Activated T-cell treated with anti-CD3 and anti-CD28 coated beads for 4 hours (primary cell): ENCODE data around the gene DSTN.

Experiments
- DNase-seq: peaks from one replicate; pipeline ENCODE4 v3.0.0-alpha.2; 2020

DSTN gene

DNA sequence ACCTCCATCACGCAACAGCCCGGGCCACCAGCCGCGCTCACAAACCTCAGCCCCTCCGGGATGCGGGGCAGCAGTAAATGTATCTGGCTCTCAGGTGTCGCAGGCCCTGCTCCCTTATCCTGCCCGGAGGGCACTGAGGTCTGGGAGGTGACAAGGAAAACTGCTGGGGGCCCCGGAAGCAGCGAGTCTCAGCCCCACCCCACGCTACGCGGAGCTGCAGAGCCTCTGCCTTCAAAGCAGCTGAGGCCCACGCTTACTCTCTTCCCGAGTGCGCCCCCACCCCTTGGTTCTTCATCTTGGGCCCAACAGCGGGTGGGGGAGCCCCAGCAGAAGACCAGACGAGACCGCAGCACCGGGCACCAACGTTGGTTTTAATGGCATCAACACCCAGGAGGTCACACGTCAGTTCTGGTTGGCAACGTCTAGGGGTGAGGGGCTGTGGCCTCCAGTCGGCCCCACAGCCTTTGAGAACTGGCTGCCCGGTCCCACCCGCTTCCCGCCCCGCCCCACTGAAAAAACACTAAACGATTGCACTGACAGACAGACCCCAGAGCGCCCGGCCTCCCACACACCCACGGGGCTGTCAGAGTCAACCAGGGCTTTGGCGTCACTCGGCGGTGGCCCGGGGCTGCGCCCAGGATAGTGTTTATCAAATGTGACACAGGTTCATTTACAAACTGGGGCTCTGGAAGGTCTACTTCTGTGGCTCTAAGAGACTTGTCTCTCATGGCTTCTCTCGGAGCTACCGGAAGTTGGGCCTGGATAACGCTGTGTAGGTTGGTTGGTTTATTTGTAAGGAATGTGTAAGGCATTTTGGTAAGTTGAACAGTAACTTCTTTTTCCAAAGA lies 43.7 kb downstream of the DSTN start:
- DNase-seq = no peak

DNA sequence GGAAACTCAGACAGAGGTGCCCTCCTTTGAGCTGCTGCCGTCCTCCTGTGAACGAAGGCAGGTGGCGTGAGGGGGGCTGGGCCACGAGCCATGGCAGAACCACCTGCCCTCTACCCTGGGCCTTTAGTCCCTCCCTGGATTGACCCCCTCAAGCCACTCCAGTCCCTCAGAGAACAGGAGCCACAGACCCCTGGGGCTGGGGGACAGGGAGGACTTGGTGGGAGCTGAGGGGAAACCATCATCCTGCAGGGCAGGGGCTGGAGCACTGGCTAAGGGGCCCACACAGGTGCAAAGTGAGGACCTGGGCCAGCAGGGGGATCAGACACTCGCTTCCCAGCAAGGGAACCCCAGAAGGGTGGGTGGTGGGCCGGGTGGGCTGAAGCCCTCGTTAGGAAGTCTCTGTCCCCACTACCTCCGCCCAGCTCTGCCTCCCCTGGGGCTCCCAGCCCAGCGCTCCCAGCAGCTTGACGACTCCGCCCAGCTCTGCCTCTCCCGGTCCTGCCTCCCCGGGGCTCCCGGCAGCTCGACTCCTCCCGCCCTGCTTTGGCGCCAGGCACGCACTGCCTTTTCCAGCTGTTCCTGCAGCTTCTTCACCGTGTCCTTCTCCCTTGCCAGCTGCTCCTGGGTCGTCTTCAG lies 44.4 kb downstream of the DSTN start:
- no peak for DNase-seq

DNA sequence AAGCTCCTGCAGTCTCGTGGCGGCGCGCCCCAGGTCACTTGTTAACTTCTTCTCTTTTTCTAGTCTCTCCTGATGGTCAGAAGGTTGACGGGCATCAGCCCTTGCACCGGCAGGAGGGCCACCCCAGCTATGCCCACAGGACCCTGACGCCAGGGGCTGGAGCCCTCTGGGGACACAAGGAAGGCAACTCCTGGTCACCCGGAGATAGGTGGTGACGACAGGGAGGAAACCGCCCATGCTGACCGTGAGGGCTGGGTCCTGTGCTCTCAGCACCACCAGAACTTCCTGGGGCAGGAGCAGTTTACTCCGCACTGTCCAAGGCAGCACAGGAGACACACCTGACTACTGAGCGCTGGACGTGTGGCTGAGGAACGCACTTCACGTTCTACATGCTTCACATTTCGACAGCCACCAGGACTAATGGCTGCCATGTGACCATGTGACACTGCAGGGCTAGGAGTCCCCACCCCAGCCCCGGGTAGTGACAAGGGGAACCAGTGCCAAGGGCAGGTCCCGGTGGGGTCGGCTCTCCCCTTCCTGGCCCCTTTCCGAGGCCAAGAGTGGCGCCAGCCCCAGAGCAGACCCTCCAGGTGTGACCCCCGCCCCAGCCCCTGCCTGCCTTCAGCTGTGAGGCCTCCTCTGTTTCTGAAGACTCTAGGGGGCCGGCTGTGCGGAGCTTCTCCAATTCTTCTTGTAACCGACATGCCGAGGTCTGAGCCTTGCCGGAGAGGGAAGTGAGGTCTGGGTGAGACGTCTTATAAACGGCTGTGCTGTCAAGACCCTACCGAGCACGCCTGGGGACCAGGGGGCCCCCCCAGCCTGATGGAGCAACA lies 45.2 kb downstream of the DSTN start:
- DNase-seq = no peak

DNA sequence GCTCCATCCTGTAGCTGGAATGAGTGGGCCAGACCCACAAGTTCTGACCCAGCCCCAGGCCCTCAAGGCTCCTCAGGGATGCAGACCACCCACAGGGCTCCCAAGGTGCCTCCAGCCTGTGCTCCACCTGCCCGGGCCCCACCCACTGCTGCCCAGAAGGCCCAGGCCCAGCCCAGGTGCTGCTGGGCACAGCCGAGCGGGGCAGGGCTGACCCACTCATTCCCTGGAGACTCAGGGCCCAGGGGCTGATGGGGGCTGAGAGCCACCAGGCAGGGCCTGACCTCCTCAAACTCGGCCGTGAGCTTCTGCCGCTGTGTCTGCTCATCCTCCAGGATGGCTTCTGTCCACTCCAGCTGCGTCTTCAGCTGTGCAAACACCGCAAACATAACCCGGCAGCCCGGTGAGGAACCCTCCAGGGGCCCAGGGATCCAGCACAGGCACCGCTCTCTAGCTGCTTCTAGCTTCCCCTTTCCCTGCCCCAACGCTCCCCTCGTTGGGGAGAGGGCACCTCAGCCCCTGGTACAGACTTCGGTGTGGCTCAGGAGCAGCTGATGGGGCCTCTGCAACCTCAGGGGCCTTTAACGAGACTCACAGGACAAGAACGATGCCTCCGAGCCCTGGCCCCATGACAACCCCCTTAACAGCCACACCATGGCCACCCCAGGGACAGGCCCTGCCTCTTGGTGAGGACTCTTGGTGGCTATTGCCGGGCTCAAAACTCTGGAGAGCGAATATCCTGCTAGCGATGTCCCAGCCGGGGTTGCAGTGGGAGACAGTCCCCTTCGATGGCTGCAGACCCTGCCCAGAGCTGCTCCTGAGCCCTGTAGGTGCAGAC lies 46.0 kb downstream of the DSTN start:
- no peak for DNase-seq

DNA sequence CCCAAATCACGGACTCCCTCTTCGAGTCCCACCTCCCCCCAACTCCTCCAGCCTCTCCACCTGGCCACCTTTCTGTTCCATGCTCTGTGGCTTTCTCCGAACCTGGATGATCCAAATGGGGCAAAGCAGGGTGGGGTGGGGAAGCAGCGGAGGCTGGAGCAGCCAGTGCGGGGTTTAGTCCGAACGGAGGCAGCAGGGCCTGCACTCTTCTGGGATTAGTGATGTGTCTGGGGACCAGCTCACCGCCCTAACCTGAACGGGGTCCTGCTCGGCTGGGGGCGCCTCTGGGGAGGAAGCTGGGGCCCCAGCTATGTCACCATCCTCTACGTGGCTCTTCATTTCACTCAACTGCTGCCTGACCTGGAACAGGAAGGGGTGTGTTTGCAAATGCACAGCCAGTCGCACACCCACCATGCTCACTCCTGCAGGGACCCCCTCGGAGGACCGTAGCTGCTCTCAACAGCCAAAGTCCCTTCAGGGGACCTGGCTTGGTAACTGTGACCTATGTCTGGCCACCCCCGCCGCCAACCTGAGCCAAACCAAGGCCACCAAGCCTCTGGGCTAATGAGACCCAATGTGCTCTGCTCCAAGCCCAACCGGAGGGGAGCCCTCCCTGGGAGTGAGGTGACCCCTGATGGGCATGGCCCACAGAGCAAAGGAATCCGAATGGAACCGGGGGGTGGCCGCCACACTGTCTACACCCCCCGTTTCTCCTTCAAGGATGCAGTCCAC lies 46.8 kb downstream of the DSTN start:
- DNase-seq = no peak

DNA sequence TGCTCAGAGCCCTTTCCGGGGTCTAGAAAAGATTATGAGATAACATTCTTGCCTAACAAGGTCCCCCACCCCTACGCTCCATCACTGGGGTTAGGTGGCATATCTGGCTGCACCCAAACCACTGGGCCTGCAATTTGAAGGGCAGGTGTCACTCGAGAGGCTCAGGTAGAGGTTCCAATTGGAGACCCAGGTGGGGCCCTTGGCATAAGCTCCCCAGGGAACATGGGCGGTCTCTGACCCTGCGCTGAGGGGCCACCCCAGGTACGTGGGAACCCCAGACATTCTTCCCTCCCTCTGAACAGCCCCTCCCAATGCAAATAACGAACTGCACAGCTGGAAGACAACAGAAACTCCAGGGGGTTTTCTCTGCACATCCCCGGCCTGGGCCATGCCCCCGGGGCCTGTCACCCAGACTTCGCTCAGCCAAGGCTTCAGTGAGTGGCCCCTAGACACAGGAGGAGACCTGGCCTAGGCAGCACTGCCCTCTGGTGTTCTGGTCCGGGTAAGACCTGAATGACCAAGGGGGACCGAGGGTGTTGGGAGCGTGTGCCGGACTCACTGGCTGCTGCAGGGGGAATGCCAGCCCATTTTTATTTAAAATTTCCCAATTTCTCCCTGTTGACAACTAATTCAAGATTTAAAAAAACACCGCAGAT lies 47.5 kb downstream of the DSTN start:
- peak; percentile 27 for DNase-seq

DNA sequence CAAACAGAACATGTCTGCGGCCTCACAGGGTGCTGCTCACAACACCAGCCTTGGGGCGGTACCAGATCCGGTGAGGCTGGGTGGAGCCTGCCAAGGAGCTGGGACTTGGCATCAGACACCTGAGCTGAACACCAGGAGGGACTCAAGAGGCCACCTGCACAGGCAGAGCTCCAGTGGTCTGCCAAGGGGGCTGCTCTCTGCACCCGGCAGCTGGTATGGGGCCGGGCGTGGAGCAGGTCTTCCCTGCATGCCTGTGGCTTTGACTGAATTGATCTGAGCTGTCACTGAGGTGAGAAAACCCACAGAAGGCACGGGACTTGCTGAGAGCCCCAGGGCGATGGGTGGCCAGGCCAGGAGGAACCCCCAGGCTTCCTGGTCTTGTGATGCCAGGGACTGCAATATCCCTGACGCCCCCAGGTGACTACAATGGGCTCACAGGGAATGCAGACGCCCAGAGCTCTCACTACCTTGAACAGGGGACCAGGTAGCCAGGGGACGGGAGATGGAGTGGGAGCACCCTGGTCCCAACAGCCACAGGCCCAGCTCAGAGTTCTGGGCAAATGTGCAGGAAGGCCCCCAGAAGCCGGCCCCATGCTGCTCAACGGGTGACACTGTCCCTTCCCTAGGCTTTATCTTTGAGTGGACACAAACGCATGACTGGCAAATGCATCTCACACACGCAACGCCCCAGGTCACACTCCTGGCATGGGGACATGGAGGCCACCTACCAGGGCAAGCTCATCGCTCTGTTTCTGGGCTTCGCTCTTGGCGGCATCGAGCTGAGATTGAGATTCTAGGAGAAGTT lies 48.2 kb downstream of the DSTN start:
- DNase-seq = no peak

DNA sequence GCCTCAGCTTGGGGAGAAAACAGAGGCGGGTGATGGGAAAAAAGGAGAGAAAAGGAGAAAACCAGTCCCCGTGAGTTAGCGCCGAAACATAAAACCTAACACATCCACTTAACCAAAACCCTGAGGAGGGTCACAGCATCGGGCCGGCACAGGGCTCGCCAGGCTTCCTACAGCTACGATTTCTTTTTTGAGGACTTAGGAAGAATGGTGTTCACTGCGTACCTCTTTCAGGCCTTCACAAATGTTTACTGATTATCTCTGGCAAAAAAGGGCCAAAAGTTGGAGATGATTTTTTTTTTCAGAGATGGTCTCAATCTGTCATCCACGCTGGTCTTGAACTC lies 48.8 kb downstream of the DSTN start:
- no peak for DNase-seq

DNA sequence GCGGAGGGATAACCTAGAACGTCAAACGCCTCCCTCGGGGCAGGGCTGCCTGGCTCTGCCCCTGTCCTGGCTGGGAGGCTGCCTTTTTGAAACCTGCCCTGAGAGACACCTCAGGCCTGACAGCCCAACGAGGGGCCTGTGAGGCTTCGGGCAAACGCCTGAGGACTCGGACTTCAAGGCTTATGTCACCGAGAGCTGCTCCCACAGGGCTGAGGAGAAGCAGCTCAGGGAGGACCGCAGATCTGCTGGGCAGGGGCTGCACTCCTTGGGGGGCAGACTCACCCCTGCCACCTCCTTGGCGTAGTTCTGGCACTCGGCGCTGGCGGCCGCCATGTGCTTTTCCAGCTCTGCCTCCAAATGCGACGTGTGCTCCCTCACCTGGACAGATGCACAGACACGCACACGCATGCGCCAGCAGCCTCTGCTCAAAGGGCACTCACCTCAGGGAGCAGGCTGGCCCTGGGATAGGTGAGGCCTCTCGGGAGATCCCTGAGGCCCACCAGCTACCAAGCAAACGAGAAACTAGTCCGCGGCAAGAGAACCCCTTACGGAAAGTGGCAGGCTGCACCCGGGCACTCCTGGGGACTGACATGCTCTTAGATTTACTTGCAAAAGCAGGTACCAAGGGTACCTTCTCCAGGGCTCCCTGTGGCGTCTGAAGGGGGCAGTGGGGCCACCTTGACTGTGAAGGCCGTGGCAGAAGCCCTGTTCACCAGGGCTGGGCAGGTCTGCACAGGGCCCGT lies 49.6 kb downstream of the DSTN start:
- no peak for DNase-seq

DNA sequence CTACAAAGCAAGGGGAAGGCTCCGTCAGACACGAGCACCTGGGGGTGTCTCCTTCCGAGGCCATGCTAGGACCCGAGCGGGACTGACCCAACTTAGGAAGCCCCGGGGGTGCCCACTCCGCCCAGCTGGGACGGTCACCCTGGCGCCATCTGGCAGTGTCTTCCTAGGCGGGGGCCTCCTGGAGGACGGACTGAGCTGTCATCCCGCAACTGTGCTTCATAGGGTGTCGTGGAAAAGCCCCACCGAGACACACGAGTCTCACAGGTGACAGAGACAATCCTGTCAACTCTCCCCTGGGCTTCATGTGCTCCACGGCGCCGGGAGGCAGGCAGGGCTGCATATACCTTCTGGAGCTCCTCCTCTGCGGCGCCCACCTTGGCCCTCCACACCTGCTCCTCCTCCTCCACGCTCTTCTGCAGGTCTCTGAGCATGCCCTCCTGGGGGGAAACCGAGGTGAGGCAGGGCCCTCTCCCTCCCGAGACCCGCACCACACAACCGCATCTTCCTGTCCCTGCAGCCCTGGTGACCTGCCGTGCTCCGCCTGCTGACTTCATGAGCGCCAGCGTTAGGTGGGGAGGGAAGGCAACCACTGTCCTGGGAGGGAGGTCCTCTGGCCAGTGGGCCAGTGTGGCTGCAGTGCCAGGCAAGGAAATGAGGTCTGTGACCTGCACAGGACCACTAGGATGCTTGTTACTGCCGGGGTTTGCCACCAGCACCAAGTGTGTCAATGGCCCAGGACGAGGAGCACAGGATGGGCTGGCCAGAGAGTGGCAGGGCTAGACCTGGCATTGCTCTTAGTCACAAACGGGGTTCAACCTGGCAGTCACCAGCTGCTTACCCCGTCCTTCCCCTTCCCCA lies 50.7 kb downstream of the DSTN start:
- DNase-seq = no peak

DNA sequence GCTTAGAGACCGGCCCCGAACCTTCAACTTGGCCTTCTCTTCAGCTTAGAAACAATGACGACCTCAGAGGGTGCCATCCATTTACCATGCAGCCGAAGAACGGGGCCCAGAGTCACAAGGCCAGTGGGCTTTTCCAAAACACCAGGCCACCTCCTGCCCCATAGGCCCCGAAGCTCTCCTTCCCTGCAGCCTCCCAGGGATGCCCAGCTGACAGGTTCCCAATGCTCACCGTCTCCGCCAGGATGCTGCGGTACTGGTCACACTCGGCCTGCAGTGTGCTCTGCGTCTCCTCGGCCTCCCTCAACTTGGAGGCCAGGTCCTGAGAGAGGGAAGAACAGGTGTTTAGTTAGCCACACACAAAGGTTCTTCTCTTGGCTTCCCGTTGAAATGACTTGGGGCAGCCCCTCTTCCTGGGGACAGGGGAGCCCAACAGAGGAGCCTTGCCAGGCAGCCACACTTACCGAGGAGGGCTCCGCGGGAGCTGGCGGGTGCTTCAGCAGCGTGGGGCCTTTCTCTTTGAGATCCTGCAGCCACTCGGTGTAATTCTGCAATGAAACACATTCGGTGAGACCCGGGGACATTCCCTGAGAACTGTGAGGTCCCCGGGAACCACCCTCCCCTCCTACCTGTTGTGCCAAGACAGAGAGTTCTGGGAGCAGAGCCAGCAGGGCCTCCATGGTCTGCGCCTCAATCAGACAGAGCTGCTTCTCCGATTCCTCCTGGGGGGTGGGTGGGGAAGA lies 51.5 kb downstream of the DSTN start:
- no peak for DNase-seq

DNA sequence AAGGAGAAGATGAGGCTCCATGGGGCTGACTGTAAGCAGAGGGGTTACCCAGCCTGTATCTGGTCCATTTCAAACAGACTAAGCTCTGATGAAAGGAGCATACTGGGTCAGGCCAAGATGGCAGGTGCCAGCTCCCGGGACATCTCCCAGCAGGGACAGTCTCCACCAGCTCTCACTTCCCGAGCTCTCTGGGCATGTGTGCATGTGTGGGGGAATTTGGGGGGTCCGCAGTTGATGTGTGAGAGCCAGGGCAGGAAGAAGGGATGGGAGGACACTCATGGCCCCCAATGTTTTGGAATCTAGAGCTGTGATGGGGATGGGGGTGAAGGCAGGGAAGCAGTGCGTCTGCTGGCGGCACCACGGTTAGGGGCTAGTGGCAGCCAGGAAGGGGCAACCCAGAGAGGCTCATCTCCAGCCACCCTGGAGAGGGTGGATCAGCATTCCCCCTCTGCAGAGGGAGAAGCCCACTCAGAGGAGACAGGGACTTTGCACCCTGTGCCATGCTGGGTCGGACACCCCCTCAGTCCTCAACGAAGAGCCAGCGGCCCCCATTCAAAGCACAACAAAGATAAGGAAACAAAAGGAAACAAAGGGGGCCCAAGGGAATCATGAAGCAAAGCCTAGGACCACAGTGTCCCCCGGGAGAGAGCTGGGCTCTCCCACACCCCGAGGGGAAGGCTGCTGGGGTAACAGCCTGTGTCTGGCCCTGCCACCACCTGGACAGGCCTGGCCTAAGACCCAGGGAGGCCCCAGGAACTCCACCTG lies 52.4 kb downstream of the DSTN start:
- no peak for DNase-seq

DNA sequence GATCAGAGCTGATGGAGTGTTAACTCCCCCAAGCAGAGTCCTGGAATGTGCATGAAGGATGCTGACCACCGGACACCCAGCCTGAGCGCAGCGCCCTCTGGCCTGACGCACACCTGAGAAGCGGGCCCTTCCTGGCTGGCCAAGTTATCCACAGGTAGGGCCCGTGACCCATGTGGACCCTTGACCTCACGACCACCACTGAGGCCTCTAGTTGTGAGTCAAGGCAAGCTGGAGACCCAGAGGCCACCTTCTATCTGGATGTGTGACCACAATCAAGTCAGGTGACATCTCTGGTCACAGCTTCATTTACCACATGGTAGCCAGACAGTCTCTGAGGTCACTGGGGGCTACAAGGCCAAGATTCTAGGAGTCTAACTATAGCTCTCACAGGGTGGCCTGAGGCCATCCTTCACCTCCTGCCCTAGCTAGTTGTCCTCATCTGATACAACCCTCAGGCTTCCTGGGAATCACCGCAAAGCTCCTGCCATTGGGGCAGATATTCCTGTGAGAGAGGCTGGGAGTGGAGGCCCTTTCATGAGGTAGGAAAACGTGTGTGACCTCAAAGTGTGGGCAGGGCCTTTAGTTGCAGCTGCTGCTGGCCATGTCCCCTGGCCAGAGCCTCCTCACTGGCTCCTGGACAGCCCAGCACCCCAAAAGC lies 53.1 kb downstream of the DSTN start:
- DNase-seq = no peak

DNA sequence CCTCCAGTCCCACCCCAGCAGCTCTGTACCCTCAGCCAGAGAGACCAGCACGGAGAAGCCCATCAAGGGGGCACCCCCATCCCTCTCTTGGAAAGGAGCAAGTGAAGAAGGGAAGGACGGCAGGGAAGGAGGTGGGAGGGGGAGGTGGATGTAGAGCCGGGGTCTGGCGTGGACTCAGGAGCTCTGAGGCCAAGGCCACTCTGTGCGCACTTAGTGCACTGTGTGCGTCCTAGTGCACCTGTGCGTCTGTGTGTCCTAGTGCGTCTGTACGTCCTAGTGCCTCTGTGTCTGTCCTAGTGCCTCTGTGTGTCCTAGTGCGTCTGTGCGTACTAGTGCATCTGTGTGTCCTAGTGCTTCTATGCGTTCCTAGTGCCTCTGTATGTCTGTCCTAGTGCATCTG lies 54.2 kb downstream of the DSTN start:
- no peak for DNase-seq

DNA sequence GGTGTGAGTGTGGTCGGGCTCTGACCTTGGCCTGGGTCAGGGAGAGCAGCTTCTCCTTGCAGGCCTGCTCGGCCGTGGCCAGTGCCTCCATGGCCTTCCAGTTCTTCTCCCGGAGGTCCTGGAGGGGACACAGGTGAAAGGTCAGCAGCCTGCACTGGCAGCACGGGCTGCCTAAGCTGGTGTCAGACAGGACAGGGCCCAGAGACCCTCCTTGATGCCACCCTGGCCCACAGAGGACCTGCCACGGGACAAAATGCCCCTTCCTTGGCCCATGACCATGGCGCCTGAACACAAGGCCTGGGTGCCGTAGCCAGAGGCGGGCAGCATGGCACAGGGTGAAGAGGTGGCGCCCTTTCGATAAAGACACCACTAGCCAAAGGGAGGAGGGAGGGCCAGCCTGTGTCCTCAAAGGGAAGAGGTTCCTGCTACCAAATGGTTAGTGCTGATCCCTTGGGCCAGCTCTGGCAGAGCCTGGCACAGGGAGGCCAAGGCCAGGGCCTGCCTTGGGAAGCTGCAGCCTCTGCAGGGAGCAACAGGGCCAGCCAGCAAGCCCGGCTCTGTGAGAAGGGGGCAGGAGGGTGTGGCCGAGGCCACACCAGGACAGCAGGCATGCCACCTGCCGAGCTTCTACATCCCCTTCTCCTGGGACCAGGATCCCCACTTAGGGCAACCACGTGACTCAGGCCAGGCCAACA lies 54.8 kb downstream of the DSTN start:
- no peak for DNase-seq
